ENCODE results near the gene KRTAP16-1.

GRCh38 chr17:41315204-41315794 is 6.2 kb upstream of the KRTAP16-1 start, which contains the start of gene KRTAP17-1:
- TF ChIP-seq CTCF (conservative IDR thresholded peaks at IDR 0.05; ENCODE audit: low read depth, low read length): no peak
- TF ChIP-seq EZH2 (IDR thresholded peaks at IDR 0.05; ENCODE audit: low read length, unreplicated experiment): no peak
